Activated CD4-positive, alpha-beta memory T cell treated with anti-CD3 and anti-CD28 coated beads, Interleukin-2, amount 10 ng/mL, durations not matched to agents 7 days and 5 days (primary cell): ENCODE measurements around the gene HCAR3. TPM values are rescaled to one million over a fixed set of nuclear protein-coding genes. Genes with fewer than 3 reads are reported as not detected.
"Not testable (repeated sequence)": the region's sequence is repeated elsewhere in the genome, so short reads cannot be mapped to it uniquely, and the experiment has no call there.

Experiments
- CTCF ChIA-PET: fragments of 350-600 bp; sonication (Branson Sonifier 250); formaldehyde crosslinking; loops from one replicate; lab custom pipeline; 2021; ENCODE audit warnings: antibody characterized with exemption, inconsistent platforms; lab: Charles Lee
- POLR2A ChIA-PET: fragments of 350-600 bp; sonication (Branson Sonifier 250); formaldehyde crosslinking; loops from one replicate; lab custom pipeline; 2021; ENCODE audit warnings: antibody characterized with exemption; lab: Charles Lee
- DNase-seq: peaks from one replicate; pipeline ENCODE4 v3.0.0-alpha.2; 2020
- H3K27ac Mint-ChIP-seq: one replicate; pipeline ENCODE4 v1.8.0; 2021; ENCODE audit warnings: mild to moderate bottlenecking, mixed read lengths
- H3K27me3 Mint-ChIP-seq: one replicate; pipeline ENCODE4 v1.8.0; 2021; ENCODE audit warnings: mixed read lengths
- H3K36me3 Mint-ChIP-seq: one replicate; pipeline ENCODE4 v1.8.0; 2021; ENCODE audit warnings: low read depth, mixed read lengths
- H3K4me1 Mint-ChIP-seq: one replicate; pipeline ENCODE4 v1.8.0; 2021; ENCODE audit warnings: mixed read lengths
- H3K4me3 Mint-ChIP-seq: one replicate; pipeline ENCODE4 v1.8.0; 2021; ENCODE audit warnings: mild to moderate bottlenecking, mixed read lengths
- H3K9me3 Mint-ChIP-seq: one replicate; pipeline ENCODE4 v1.8.0; 2021; ENCODE audit warnings: mixed read lengths
- total RNA-seq, 2 experiments: library from RNA; stranded (reverse); gene quantifications; one replicate each; pipeline ENCODE4 v1.2.3, GENCODE V29; 2021

The HCAR3 gene
- total RNA-seq, 2 experiments from 2014 or later: not detected

GRCh38 chr12:122711266-122711665, 5.3 kb downstream of the HCAR3 start:
- H3K9me3 Mint-ChIP-seq, H3K4me1 Mint-ChIP-seq, H3K4me3 Mint-ChIP-seq, H3K27ac Mint-ChIP-seq, H3K36me3 Mint-ChIP-seq, DNase-seq, H3K27me3 Mint-ChIP-seq, POLR2A ChIA-PET: not testable (repeated sequence)
- CTCF ChIA-PET: interaction anchor here (0.7 kb wide), 1 partner anchor 163 kb away, joined by 3 read pairs; no protein-coding TSS in a partner anchor

GRCh38 chr12:122710341-122710740, 6.3 kb downstream of the HCAR3 start:
- H3K27ac Mint-ChIP-seq, H3K4me3 Mint-ChIP-seq, POLR2A ChIA-PET, H3K4me1 Mint-ChIP-seq, H3K9me3 Mint-ChIP-seq, CTCF ChIA-PET, H3K27me3 Mint-ChIP-seq, DNase-seq, H3K36me3 Mint-ChIP-seq: not testable (repeated sequence)

- H3K27ac Mint-ChIP-seq, DNase-seq, POLR2A ChIA-PET, H3K36me3 Mint-ChIP-seq, H3K9me3 Mint-ChIP-seq, H3K27me3 Mint-ChIP-seq, H3K4me1 Mint-ChIP-seq, CTCF ChIA-PET, H3K4me3 Mint-ChIP-seq: not testable (repeated sequence)
Measured at GRCh38 chr12:122709287-122709686, 7.3 kb downstream of the HCAR3 start.

GRCh38 chr12:122703841-122704240, 12.8 kb downstream of the HCAR3 start:
- POLR2A ChIA-PET, H3K27me3 Mint-ChIP-seq, H3K4me3 Mint-ChIP-seq, CTCF ChIA-PET, DNase-seq, H3K4me1 Mint-ChIP-seq, H3K9me3 Mint-ChIP-seq, H3K27ac Mint-ChIP-seq, H3K36me3 Mint-ChIP-seq: not testable (repeated sequence)

GRCh38 chr12:122702890-122703611, 13.6 kb downstream of the HCAR3 start, which contains the start of gene HCAR2:
Gene HCAR2, minus strand, starts transcription at chr12:122703357. Its CDS starts 74 bp downstream, at chr12:122703283.
- H3K27ac Mint-ChIP-seq, H3K36me3 Mint-ChIP-seq, H3K4me3 Mint-ChIP-seq, H3K27me3 Mint-ChIP-seq, POLR2A ChIA-PET, CTCF ChIA-PET, H3K9me3 Mint-ChIP-seq, DNase-seq, H3K4me1 Mint-ChIP-seq: not testable (repeated sequence)

- DNase-seq, CTCF ChIA-PET, H3K4me3 Mint-ChIP-seq, H3K9me3 Mint-ChIP-seq, H3K27ac Mint-ChIP-seq, H3K36me3 Mint-ChIP-seq, POLR2A ChIA-PET, H3K4me1 Mint-ChIP-seq, H3K27me3 Mint-ChIP-seq: not testable (repeated sequence)
Measured at GRCh38 chr12:122701481-122701880, 15.1 kb downstream of the HCAR3 start.

GRCh38 chr12:122700038-122700710, 16.4 kb downstream of the HCAR3 start:
- H3K4me3 Mint-ChIP-seq: not testable (repeated sequence)

GRCh38 chr12:122696922-122697321, 19.7 kb downstream of the HCAR3 start:
- H3K27me3 Mint-ChIP-seq, H3K9me3 Mint-ChIP-seq, DNase-seq, H3K27ac Mint-ChIP-seq, CTCF ChIA-PET, H3K4me3 Mint-ChIP-seq, H3K4me1 Mint-ChIP-seq, H3K36me3 Mint-ChIP-seq: not testable (repeated sequence)
- POLR2A ChIA-PET: interaction anchor here (0.6 kb wide), 1 partner anchor 140 kb away, joined by 3 read pairs; no protein-coding TSS in a partner anchor

More at GRCh38 chr12:122700038-122700710, 16.4 kb downstream of the HCAR3 start:
- POLR2A ChIA-PET, H3K36me3 Mint-ChIP-seq, H3K27me3 Mint-ChIP-seq, H3K9me3 Mint-ChIP-seq, DNase-seq, H3K27ac Mint-ChIP-seq, H3K4me1 Mint-ChIP-seq, CTCF ChIA-PET: not testable (repeated sequence)

- Mint-ChIP-seq H3K4me1 (peaks cover 4% of the 10 kb centered on the region), H3K9me3 (no peaks in the 10 kb centered on the region), H3K27ac (no peak overlapping the region), H3K36me3 (no peaks in the 10 kb centered on the region), H3K27me3 (no peaks in the 10 kb centered on the region), H3K4me3 (no peak overlapping the region)
- DNase-seq: no peak
- ChIA-PET POLR2A (interaction anchor here (1.1 kb wide), 1 partner anchor 196 kb away, joined by 3 read pairs; no protein-coding TSS in a partner anchor), CTCF (interaction anchor here (0.7 to 1.6 kb wide), 2 partner anchors 61 to 294 kb away, joined by 3 to 4 read pairs; partner anchors contain the start of gene DENR)
Measured at GRCh38 chr12:122691566-122691965, 25.0 kb downstream of the HCAR3 start.

- peaks cover 4% of the 10 kb centered on the region for H3K4me1 Mint-ChIP-seq
- no peaks in the 10 kb centered on the region for H3K36me3 Mint-ChIP-seq
- H3K9me3 Mint-ChIP-seq: no peaks in the 10 kb centered on the region
- no peak for DNase-seq
- no peak overlapping the region for H3K4me3 Mint-ChIP-seq
- H3K27ac Mint-ChIP-seq: no peak overlapping the region
- POLR2A ChIA-PET: interaction anchor here (0.5 kb wide), 1 partner anchor 91 kb away, joined by 3 read pairs; no protein-coding TSS in a partner anchor
- CTCF ChIA-PET: no interaction called here
- H3K27me3 Mint-ChIP-seq: peaks cover 2% of the 10 kb centered on the region
Measured at GRCh38 chr12:122688291-122688690, 28.3 kb downstream of the HCAR3 start.

- ChIA-PET CTCF (no interaction called here), POLR2A (no interaction called here)
- Mint-ChIP-seq H3K9me3 (no peaks in the 10 kb centered on the region), H3K27me3 (peaks cover 2% of the 10 kb centered on the region), H3K4me1 (peaks cover 4% of the 10 kb centered on the region), H3K4me3 (no peak overlapping the region), H3K36me3 (no peaks in the 10 kb centered on the region), H3K27ac (no peak overlapping the region)
- no peak for DNase-seq
Measured at GRCh38 chr12:122687086-122687485, 29.5 kb downstream of the HCAR3 start.

- no peak overlapping the region for H3K27ac Mint-ChIP-seq
- no peak for DNase-seq
- CTCF ChIA-PET: no interaction called here
- H3K9me3 Mint-ChIP-seq: no peaks in the 10 kb centered on the region
- no peaks in the 10 kb centered on the region for H3K36me3 Mint-ChIP-seq
- H3K4me3 Mint-ChIP-seq: no peak overlapping the region
- peaks cover 2% of the 10 kb centered on the region for H3K4me1 Mint-ChIP-seq
- peaks cover 2% of the 10 kb centered on the region for H3K27me3 Mint-ChIP-seq
- POLR2A ChIA-PET: no interaction called here
Measured at GRCh38 chr12:122686538-122686937, 30.1 kb downstream of the HCAR3 start.

- POLR2A ChIA-PET: no interaction called here
Measured at GRCh38 chr12:122684297-122684813, 32.3 kb downstream of the HCAR3 start.

More at GRCh38 chr12:122684297-122684813, 32.3 kb downstream of the HCAR3 start:
- no peak overlapping the region for H3K4me3 Mint-ChIP-seq
- no peaks in the 10 kb centered on the region for H3K36me3 Mint-ChIP-seq
- no peaks in the 10 kb centered on the region for H3K4me1 Mint-ChIP-seq
- DNase-seq: no peak
- H3K27ac Mint-ChIP-seq: no peak overlapping the region
- no peaks in the 10 kb centered on the region for H3K9me3 Mint-ChIP-seq
- CTCF ChIA-PET: no interaction called here
- H3K27me3 Mint-ChIP-seq: peaks cover 2% of the 10 kb centered on the region
